ENCODE data around the gene PPIB.
A peak's percentile ranks its signal among the peaks of the same experiment; 100 is the strongest.

Gene PPIB

GRCh38 chr15:64162869-64163658 is at the start of gene PPIB:
PPIB (minus strand) TSS chr15:64163022; CDS start chr15:64162986, 36 bp downstream.
- DNase-seq (ENCODE audit: low read depth, low spot score): peak; percentile 86

GRCh38 chr15:64211696-64212095 is 48.9 kb upstream of the PPIB start:
- no peak for DNase-seq (ENCODE audit: low read depth, low spot score)

GRCh38 chr15:64210371-64210770 is 47.5 kb upstream of the PPIB start:
- no peak for DNase-seq (ENCODE audit: low read depth, low spot score)

GRCh38 chr15:64209680-64210334 is 47.0 kb upstream of the PPIB start:
- no peak for DNase-seq (ENCODE audit: low read depth, low spot score)

GRCh38 chr15:64205202-64205601 is 42.4 kb upstream of the PPIB start:
- no peak for DNase-seq (ENCODE audit: low read depth, low spot score)

- DNase-seq (ENCODE audit: low read depth, low spot score): no peak
Observed at GRCh38 chr15:64197425-64197824, 34.6 kb upstream of the PPIB start.

- no peak for DNase-seq (ENCODE audit: low read depth, low spot score)
Observed at GRCh38 chr15:64193971-64194370, 31.1 kb upstream of the PPIB start.

- no peak for DNase-seq (ENCODE audit: low read depth, low spot score)
Observed at GRCh38 chr15:64191971-64192830, 29.4 kb upstream of the PPIB start.

- DNase-seq (ENCODE audit: low read depth, low spot score): no peak
Observed at GRCh38 chr15:64187396-64188191, 24.8 kb upstream of the PPIB start.

GRCh38 chr15:64185146-64185911 is 22.5 kb upstream of the PPIB start:
- no peak for DNase-seq (ENCODE audit: low read depth, low spot score)

GRCh38 chr15:64182859-64183370 is 20.1 kb upstream of the PPIB start:
- no peak for DNase-seq (ENCODE audit: low read depth, low spot score)

GRCh38 chr15:64180235-64180824 is 17.5 kb upstream of the PPIB start:
- DNase-seq (ENCODE audit: low read depth, low spot score): peak; percentile 20

GRCh38 chr15:64166102-64166890 is 3.5 kb upstream of the PPIB start:
- DNase-seq (ENCODE audit: low read depth, low spot score): no peak

GRCh38 chr15:64164436-64164835 is 1.6 kb upstream of the PPIB start:
- no peak for DNase-seq (ENCODE audit: low read depth, low spot score)

- DNase-seq (ENCODE audit: low read depth, low spot score): no peak
Observed at GRCh38 chr15:64163659-64164362, 989 bp upstream of the PPIB start.

GRCh38 chr15:64162478-64162868 is 349 bp downstream of the PPIB start:
- DNase-seq (ENCODE audit: low read depth, low spot score): no peak

GRCh38 chr15:64161688-64162477 is 939 bp downstream of the PPIB start:
- no peak for DNase-seq (ENCODE audit: low read depth, low spot score)
